Measurements from ENCODE around the gene BTN1A1. TPM values are rescaled to one million over a fixed set of nuclear protein-coding genes. Genes with fewer than 3 reads are reported as not detected.

BTN1A1 gene
- total and polyA plus RNA-seq, 4 donors, result not detected

DNA sequence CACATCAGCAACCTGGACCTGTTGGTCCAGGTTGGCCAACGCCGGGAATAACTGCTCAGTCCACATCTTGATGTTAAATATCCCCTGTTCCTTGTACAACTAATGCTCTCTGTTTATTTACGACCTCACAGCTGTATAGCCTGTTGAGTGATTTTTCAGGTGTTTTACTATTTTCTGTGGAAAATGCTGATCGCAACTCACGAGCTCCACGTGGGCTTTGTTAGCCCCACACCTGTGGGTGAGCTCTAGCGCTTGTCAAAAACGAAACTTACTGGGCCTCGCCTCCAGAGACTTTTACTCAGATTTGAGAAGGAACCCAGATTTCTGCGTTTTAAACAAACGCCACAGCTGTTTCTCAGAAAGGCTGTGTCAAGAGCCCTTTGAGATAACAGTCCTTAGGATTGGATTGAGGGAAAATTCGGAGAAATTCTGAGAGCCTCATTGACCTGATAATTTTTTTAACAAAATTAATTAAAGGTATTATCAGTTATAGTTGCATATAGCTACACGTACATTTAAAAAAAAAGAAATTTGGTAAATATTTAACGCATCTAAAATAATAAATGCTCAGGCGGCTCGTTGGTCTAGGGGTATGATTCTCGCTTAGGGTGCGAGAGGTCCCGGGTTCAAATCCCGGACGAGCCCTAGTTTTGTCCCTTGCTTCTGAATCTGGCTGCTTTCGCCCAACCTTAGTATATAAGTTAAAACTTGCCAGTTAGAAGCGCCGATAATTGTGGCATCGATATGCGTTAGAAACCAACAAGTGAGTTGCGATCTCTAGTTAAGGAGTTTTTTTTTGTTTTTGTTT lies 54.8 kb downstream of the BTN1A1 start:
- no peaks in the 10 kb centered on the region for H3K36me3 ChIP-seq (ENCODE audit: control insufficient read depth in 1 of 2, insufficient read depth in 2 of 2, low read length in 1 of 2)
- 24 to 29% methylated on average over 27 of the region's 27 CpGs for whole genome bisulfite sequencing, 2 donors
- peak overlapping the region in 1 of 2 donors; percentile 12 for H3K27ac ChIP-seq (ENCODE audit: low read depth in 1 of 2, low read length in 2 of 2)
- H3K27me3 ChIP-seq (ENCODE audit: control insufficient read depth in 1 of 2, insufficient read depth in 2 of 2, low read length in 1 of 2), result no peaks in the 10 kb centered on the region
- peak; percentile 32 for ATAC-seq (ENCODE audit: low FRiP score)
- no peak for DNase-seq
- H3K9me3 ChIP-seq (ENCODE audit: control insufficient read depth, low read length), result no peaks in the 10 kb centered on the region
- H3K4me3 ChIP-seq (ENCODE audit: low read length in 2 of 2), result no peak overlapping the region
- intact Hi-C loops (cut with DNase I), result loop anchor here (1.0 to 10.0 kb wide), 3 partner anchors 14 to 380 kb away; no protein-coding TSS in a partner anchor
- peaks cover 0 to 4% of the 10 kb centered on the region in 2 donors for H3K4me1 ChIP-seq (ENCODE audit: control insufficient read depth in 1 of 2, insufficient read depth in 2 of 2, low read length in 2 of 2)

DNA sequence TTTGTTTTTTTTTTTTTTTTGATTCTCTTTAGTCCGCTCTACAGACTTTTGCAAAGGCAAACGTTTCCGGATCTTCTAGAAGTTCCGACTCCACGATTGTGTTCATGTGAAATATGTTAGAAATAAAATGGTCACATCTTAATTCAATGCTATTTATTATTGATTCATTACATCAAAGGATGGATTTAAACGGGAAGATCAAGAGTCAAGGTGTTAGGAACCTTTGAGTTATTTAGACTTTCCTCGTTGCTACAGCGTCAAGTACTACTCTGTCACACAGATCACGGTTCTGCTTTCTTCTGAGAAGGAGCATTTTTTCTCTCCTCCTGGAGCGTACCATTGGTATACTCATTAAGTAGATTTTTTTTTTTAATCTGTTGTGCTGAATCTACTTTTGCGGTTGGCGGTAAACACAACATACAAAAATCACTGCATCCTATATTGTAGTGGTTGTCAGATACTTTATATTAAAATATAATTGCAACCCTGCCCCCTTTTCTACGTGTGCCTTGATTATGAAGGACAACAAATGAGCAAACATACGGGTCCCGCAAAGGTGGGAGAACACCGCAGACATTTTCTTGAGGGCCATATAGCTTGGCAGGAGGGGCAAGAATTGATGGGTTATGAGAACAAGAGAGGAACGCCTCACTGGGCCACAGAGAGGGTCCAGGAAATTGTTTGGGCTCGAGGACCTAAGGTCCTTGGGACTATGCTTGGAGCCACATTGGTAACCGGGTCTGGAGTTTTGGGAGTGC lies 55.6 kb downstream of the BTN1A1 start:
- no peak for DNase-seq
- 66 to 70% methylated on average over 19 of the region's 19 CpGs for WGBS, 2 donors
- H3K4me3 ChIP-seq (ENCODE audit: low read length in 2 of 2), result no peak overlapping the region

DNA sequence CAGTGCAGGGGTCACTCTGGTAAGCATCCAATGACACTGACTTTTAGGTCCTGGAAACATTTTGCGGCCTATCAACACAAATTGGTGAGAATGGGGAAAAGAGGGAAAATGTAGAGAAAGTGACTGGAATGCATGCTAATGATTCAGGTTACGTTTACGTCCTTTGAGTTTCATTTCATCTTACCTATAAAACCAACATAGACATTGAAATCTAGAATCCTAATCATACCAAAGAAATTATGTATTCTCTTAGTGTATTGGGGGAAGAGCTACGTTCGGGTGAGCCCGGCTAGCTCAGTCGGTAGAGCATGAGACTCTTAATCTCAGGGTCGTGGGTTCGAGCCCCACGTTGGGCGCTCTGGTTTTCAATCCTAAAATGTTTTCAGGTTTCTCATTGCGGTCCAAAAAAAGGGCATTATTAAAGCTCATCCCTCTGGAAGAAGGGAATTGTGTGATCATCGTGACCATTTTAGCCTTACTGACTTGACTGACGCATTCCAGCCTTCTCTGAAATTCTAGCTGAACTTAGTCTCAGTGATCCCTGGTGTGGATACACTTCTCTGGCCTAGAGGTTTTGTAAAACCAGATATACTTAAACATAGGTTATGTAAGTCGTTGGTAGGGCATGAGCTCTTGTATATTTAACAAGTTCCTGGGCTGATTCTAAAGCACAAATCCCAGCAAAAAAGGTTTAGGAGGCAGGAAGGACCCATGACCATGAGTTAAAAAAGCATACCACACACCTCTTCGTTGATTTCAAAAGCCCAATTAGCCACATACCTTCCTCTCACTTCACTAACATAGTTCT lies 56.4 kb downstream of the BTN1A1 start:
- 40 to 41% methylated on average over 16 of the region's 16 CpGs for WGBS, 2 donors
- no peaks in the 10 kb centered on the region for H3K9me3 ChIP-seq (ENCODE audit: control insufficient read depth, low read length)
- peaks cover 0 to 4% of the 10 kb centered on the region in 2 donors for H3K4me1 ChIP-seq (ENCODE audit: control insufficient read depth in 1 of 2, insufficient read depth in 2 of 2, low read length in 2 of 2)
- DNase-seq, result no peak
- no peak overlapping the region for H3K4me3 ChIP-seq (ENCODE audit: low read length in 2 of 2)
- no peak for ATAC-seq (ENCODE audit: low FRiP score)
- H3K36me3 ChIP-seq (ENCODE audit: control insufficient read depth in 1 of 2, insufficient read depth in 2 of 2, low read length in 1 of 2), result no peaks in the 10 kb centered on the region
- intact Hi-C loops (cut with DNase I), result loop anchor here in 1 of 2 donors (10.0 kb wide), 1 partner anchor 382 kb away; no protein-coding TSS in a partner anchor
- H3K27me3 ChIP-seq (ENCODE audit: control insufficient read depth in 1 of 2, insufficient read depth in 2 of 2, low read length in 1 of 2), result no peaks in the 10 kb centered on the region
- peak overlapping the region in 1 of 2 donors; percentile 25 for H3K27ac ChIP-seq (ENCODE audit: low read depth in 1 of 2, low read length in 2 of 2)

More for the DNA sequence above, 55.6 kb downstream of the BTN1A1 start:
- H3K4me1 ChIP-seq (ENCODE audit: control insufficient read depth in 1 of 2, insufficient read depth in 2 of 2, low read length in 2 of 2), result peaks cover 0 to 4% of the 10 kb centered on the region in 2 donors
- intact Hi-C loops (cut with DNase I), result loop anchor here (2.0 to 10.0 kb wide), 2 partner anchors 13 to 381 kb away; no protein-coding TSS in a partner anchor
- H3K9me3 ChIP-seq (ENCODE audit: control insufficient read depth, low read length), result no peaks in the 10 kb centered on the region
- no peaks in the 10 kb centered on the region for H3K27me3 ChIP-seq (ENCODE audit: control insufficient read depth in 1 of 2, insufficient read depth in 2 of 2, low read length in 1 of 2)
- no peak for ATAC-seq (ENCODE audit: low FRiP score)
- H3K27ac ChIP-seq (ENCODE audit: low read depth in 1 of 2, low read length in 2 of 2), result peak overlapping the region in 1 of 2 donors; percentile 25
- H3K36me3 ChIP-seq (ENCODE audit: control insufficient read depth in 1 of 2, insufficient read depth in 2 of 2, low read length in 1 of 2), result no peaks in the 10 kb centered on the region

Other genes starting within 250 kb of the BTN1A1 start
- gene BTN3A2, start 135.1 kb upstream of the BTN1A1 start, total RNA-seq, result 10 to 100 TPM; 12.8 to 53.7 TPM
- gene BTN3A2, start 135.1 kb upstream of the BTN1A1 start, polyA plus RNA-seq, result 10 to 100 TPM in 1 of 2 donors, 1 to 10 TPM in 1; 9.1 to 18.2 TPM
- 10 to 100 TPM; 15.7 to 22.3 TPM for gene BTN2A2, start 117.2 kb upstream of the BTN1A1 start, total RNA-seq
- gene BTN2A2, start 117.2 kb upstream of the BTN1A1 start, polyA plus RNA-seq, result 10 to 100 TPM in 1 of 2 donors, 1 to 10 TPM in 1; 3.9 to 13.4 TPM
- gene BTN3A1, start 98.0 kb upstream of the BTN1A1 start, total RNA-seq, result 10 to 100 TPM; 12.0 to 40.7 TPM
- gene BTN3A1, start 98.0 kb upstream of the BTN1A1 start, polyA plus RNA-seq, result 10 to 100 TPM in 1 of 2 donors, 1 to 10 TPM in 1; 3.5 to 11.8 TPM
- gene BTN3A3, start 59.8 kb upstream of the BTN1A1 start, total RNA-seq, result 10 to 100 TPM; 12.8 to 45.1 TPM
- 1 to 10 TPM; 3.1 to 9.7 TPM for gene BTN3A3, start 59.8 kb upstream of the BTN1A1 start, polyA plus RNA-seq
- gene BTN2A1, start 42.3 kb upstream of the BTN1A1 start, total RNA-seq, result 10 to 100 TPM; 37.6 to 41.6 TPM
- 10 to 100 TPM; 14.1 to 40.4 TPM for gene BTN2A1, start 42.3 kb upstream of the BTN1A1 start, polyA plus RNA-seq
- gene HMGN4, start 38.1 kb downstream of the BTN1A1 start, total RNA-seq, result 10 to 100 TPM; 48.4 to 69.0 TPM
- 10 to 100 TPM; 36.4 to 43.8 TPM for gene HMGN4, start 38.1 kb downstream of the BTN1A1 start, polyA plus RNA-seq
- 10 to 100 TPM; 10.7 TPM for gene ABT1, start 96.7 kb downstream of the BTN1A1 start, total RNA-seq
- gene ABT1, start 96.7 kb downstream of the BTN1A1 start, polyA plus RNA-seq, result 10 to 100 TPM in 1 of 2 donors, 1 to 10 TPM in 1; 8.4 to 10.3 TPM
- gene ZNF322, start 159.4 kb downstream of the BTN1A1 start, total RNA-seq, result 10 to 100 TPM; 21.8 to 30.3 TPM
- gene ZNF322, start 159.4 kb downstream of the BTN1A1 start, polyA plus RNA-seq, result 10 to 100 TPM in 1 of 2 donors, 1 to 10 TPM in 1; 7.9 to 10.3 TPM

Measured in aorta (tissue), 5 donors.